Uterus (tissue), 4 donors: ENCODE results near the gene ENO4. TPM values are rescaled to one million over a fixed set of nuclear protein-coding genes. Genes with fewer than 3 reads are reported as not detected.

Experiments used
- DNase-seq, 2 donors: peaks; one replicate each; pipeline ENCODE4 v3.0.0-alpha.2; 2019 to 2020
- H3K27ac ChIP-seq, 2 donors: fragments of 200-600 bp; sonication (generic); 1 replicate in 1 of 2; 2 replicates in 1 of 2; pipeline ENCODE4 v1.5.1; 2016 to 2018
- H3K27me3 ChIP-seq, 2 donors: fragments of 200-600 bp; sonication (generic); one replicate each; pipeline ENCODE4 v1.5.1; 2018 to 2019; ENCODE audit warnings: control low read depth in 1 of 2
- H3K36me3 ChIP-seq, 2 donors: fragments of 200-600 bp; sonication (generic); one replicate each; pipeline ENCODE4 v1.5.1; 2019; ENCODE audit warnings: control low read depth in 1 of 2
- H3K4me1 ChIP-seq, 2 donors: fragments of 200-600 bp; sonication (generic); one replicate each; pipeline ENCODE4 v1.5.1; 2018 to 2019; ENCODE audit warnings: control low read depth in 1 of 2
- H3K4me3 ChIP-seq, 2 donors: fragments of 200-600 bp; sonication (generic); 1 replicate in 1 of 2; 2 replicates in 1 of 2; pipeline ENCODE4 v1.5.1; 2018 to 2019; ENCODE audit warnings: mild to moderate bottlenecking in 1 of 2
- H3K9me3 ChIP-seq, 2 donors: fragments of 200-600 bp; sonication (generic); one replicate each; pipeline ENCODE4 v1.5.1; 2019; ENCODE audit warnings: control low read depth in 1 of 2
- POLR2A ChIP-seq, 2 donors: fragments of 450-650 bp; IDR thresholded peaks; one replicate each; pipeline ENCODE4 v1.6.1; 2016; ENCODE audit warnings: antibody characterized with exemption in 2 of 2, mild to moderate bottlenecking in 1 of 2, moderate library complexity in 1 of 2
- intact Hi-C: fragments of 100-400 bp; cut with DNase I; formaldehyde crosslinking; loops from one replicate; pipeline ENCODE4 v1.15.1; 2023; ENCODE audit warnings: low total_unique reads
- total RNA-seq, 4 donors: library from RNA; depleted of rRNA in 3 of 4; stranded (reverse); fragments of >200 nt in 3 of 4; gene quantifications; one replicate each; pipeline versions ENCODE4 v1.1.0 to v1.2.4, GENCODE V29; 2014 to 2023
- TF ChIP-seq, protein P1 (sequence below), 4 experiments: fragments of 200-600 bp in 2 of 4; fragments of 450-650 bp in 2 of 4; sonication (generic) in 2 of 4; IDR thresholded peaks; one replicate each; pipeline ENCODE4 v1.5.1; 2016 to 2019; ENCODE audit warnings: antibody characterized with exemption in 4 of 4, mild to moderate bottlenecking in 2 of 4, moderate library complexity in 1 of 4
- donor health status: DM: yes; HTN: yes; CAD: no.

Gene ENO4
- total RNA-seq, 4 donors from 2014 or later, result 0.67 to 2.6 (median 2.2) TPM; not detected in 1

DNA sequence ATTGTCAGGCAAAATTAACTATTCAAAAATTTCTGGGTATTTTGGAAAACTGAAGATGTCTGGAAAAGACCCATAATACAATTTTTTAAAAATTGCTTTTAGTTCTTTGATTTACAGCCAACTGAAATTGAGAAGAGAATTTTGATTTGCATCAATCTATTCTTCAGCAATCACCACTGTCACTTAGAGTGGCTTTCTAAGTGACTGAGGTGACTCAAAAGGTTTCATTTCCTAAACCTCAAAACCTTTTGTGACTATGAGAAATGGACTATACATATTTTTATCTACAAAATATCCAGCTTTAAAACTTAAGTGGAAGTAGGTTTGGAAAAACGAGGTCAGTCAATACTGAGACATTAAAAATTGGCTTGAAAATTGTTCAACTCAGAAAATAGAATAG is 60.0 kb downstream of the ENO4 start:
- Histone ChIP-seq H3K9me3 (no peaks in the 10 kb centered on the region), H3K27me3 (no peaks in the 10 kb centered on the region), H3K27ac (no peak overlapping the region), H3K4me3 (no peak overlapping the region), H3K36me3 (no peaks in the 10 kb centered on the region), H3K4me1 (no peaks in the 10 kb centered on the region)
- TF ChIP-seq POLR2A (IDR thresholded peaks at IDR 0.05), result no peak
- no peak for DNase-seq
- intact Hi-C loops, result no loop called here

DNA sequence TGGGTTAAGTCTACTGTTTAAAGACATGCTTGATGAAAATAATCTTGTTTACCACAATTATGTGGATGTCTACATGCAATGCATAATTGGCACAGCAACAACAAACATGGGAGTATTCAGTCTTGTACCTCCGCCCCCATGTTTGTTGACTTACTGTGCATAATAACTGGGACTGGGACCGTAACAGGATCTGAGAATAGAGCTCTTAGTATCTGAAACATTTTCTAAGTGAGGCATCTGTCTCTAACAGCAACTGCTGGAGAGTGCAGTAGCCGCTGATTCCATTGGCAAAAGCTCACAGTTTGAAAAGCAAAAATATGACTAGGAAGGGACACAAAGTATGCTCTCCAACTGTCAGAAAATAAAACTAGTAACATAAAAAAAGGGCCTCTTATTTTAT is 61.6 kb downstream of the ENO4 start:
- no peak overlapping the region for H3K27ac ChIP-seq
- H3K9me3 ChIP-seq, result no peaks in the 10 kb centered on the region
- no peaks in the 10 kb centered on the region for H3K27me3 ChIP-seq
- H3K4me3 ChIP-seq, result no peak overlapping the region
- no peak for TF ChIP-seq POLR2A (IDR thresholded peaks at IDR 0.05)
- TF ChIP-seq, protein P1, sequence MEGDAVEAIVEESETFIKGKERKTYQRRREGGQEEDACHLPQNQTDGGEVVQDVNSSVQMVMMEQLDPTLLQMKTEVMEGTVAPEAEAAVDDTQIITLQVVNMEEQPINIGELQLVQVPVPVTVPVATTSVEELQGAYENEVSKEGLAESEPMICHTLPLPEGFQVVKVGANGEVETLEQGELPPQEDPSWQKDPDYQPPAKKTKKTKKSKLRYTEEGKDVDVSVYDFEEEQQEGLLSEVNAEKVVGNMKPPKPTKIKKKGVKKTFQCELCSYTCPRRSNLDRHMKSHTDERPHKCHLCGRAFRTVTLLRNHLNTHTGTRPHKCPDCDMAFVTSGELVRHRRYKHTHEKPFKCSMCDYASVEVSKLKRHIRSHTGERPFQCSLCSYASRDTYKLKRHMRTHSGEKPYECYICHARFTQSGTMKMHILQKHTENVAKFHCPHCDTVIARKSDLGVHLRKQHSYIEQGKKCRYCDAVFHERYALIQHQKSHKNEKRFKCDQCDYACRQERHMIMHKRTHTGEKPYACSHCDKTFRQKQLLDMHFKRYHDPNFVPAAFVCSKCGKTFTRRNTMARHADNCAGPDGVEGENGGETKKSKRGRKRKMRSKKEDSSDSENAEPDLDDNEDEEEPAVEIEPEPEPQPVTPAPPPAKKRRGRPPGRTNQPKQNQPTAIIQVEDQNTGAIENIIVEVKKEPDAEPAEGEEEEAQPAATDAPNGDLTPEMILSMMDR (IDR thresholded peaks at IDR 0.05), result no peak
- intact Hi-C loops, result no loop called here
- no peaks in the 10 kb centered on the region for H3K36me3 ChIP-seq
- no peaks in the 10 kb centered on the region for H3K4me1 ChIP-seq
- DNase-seq, result no peak

DNA sequence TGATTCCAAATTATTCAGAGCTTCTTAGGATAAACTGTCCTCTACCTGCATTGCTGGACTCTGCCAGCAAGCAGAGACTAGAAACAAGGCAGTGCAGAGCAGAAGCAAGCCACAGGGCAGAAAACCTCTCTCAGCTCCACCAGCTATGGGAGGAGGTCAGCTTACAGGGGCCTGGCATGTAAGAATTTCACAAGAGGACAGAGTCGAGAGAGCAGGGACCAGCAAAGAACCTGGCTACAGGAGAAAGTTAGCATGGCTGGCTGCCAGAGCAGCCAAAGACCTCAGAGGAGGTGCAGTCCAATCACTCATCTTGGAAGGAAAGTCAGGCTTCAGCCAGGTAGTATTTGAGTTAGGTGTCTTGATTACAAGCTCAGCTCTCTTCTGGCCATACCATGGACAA is 62.9 kb downstream of the ENO4 start:
- TF ChIP-seq POLR2A (IDR thresholded peaks at IDR 0.05), result no peak
- TF ChIP-seq, protein P1 (IDR thresholded peaks at IDR 0.05), result no peak

DNA sequence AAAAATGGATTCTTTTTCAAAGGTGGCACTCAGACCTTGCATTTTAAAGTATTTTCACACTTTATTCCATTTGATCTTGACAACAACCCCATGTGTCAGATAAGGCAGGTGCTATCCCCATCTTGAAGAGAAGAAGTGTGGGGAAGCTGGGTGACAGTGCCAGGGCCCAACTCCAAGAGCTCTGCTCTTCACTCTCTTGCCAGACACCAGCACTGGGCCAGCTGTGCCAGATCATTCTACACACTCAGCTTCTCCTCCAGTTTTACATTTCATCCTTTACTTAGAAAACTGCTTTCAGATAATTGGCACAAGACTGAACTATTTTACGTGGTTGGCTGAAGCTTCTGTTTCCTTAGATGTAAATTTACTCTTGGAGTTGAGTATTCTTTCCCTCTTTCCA is 64.4 kb downstream of the ENO4 start:
- intact Hi-C loops, result no loop called here
- no peak for TF ChIP-seq POLR2A (IDR thresholded peaks at IDR 0.05)
- TF ChIP-seq, protein P1 (IDR thresholded peaks at IDR 0.05), result no peak

More for the DNA sequence above, 62.9 kb downstream of the ENO4 start:
- intact Hi-C loops, result no loop called here
- DNase-seq, result no peak
- H3K9me3 ChIP-seq, result no peaks in the 10 kb centered on the region
- no peaks in the 10 kb centered on the region for H3K4me1 ChIP-seq
- H3K27ac ChIP-seq, result no peak overlapping the region
- H3K36me3 ChIP-seq, result no peaks in the 10 kb centered on the region
- H3K4me3 ChIP-seq, result no peak overlapping the region
- H3K27me3 ChIP-seq, result no peaks in the 10 kb centered on the region

DNA sequence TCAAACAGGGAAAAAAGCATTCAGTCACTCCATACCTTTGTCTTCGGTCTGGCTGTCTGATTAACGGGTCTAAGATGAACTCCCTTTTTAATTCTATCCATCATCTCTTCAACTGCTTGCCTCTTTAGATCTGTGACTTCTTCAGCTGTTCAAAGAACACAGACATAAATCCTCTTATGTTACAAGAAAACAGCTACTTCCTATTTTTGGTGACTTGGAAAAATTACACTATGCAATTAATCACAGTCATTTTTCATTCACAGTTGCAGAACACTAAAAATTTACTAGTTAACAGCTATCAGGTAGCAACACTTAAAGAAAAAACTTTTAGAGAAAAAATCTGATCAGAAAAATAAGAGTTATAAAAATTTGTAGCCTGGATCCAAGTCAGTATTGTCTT is 66.0 kb downstream of the ENO4 start:
- Histone ChIP-seq H3K9me3 (no peaks in the 10 kb centered on the region), H3K27me3 (no peaks in the 10 kb centered on the region), H3K36me3 (no peaks in the 10 kb centered on the region), H3K4me1 (no peaks in the 10 kb centered on the region), H3K4me3 (no peak overlapping the region), H3K27ac (no peak overlapping the region)
- TF ChIP-seq, protein P1 (IDR thresholded peaks at IDR 0.05), result no peak
- TF ChIP-seq POLR2A (IDR thresholded peaks at IDR 0.05), result no peak
- intact Hi-C loops, result no loop called here
- no peak for DNase-seq

More for the DNA sequence above, 64.4 kb downstream of the ENO4 start:
- Histone ChIP-seq H3K27me3 (no peaks in the 10 kb centered on the region), H3K36me3 (no peaks in the 10 kb centered on the region), H3K27ac (no peak overlapping the region), H3K4me3 (no peak overlapping the region), H3K9me3 (no peaks in the 10 kb centered on the region), H3K4me1 (no peaks in the 10 kb centered on the region)
- DNase-seq, result no peak

DNA sequence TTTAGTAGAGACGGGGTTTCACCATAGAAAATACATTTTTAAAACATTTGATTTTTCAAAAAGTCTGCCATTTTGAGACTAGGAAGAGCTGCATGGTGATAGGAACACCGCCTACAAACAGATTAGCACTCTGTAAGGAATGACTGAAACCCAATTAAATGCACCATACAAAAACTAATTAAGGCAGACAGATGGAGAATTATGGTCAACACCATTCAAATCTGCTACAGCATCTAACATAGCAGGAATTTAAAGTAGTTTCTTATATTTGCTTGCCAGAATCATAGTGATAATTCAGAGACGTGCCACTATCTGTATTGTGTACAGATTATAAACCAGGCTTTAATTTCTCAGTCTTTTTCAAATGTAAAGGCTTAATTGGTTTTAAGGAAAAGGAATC is 68.2 kb downstream of the ENO4 start:
- H3K4me1 ChIP-seq, result no peaks in the 10 kb centered on the region
- intact Hi-C loops, result no loop called here
- no peaks in the 10 kb centered on the region for H3K27me3 ChIP-seq
- H3K36me3 ChIP-seq, result no peaks in the 10 kb centered on the region
- H3K9me3 ChIP-seq, result no peaks in the 10 kb centered on the region
- no peak for DNase-seq
- H3K4me3 ChIP-seq, result no peak overlapping the region
- H3K27ac ChIP-seq, result no peak overlapping the region
- TF ChIP-seq POLR2A (IDR thresholded peaks at IDR 0.05), result no peak
- TF ChIP-seq, protein P1 (IDR thresholded peaks at IDR 0.05), result no peak
